B cell (primary cell): ENCODE results near the gene UQCC5.

Source experiments
- EZH2 ChIP-seq: IDR thresholded peaks from 2 replicates; pipeline ENCODE4 v1.6.1; 2012; ENCODE audit warnings: borderline replicate concordance, low read depth, mild to moderate bottlenecking, moderate library complexity, low read length; ENCODE audit not compliant: insufficient read depth, poor library complexity, severe bottlenecking
- TF ChIP-seq, protein P1 (sequence below): fragments of 200-600 bp; IDR thresholded peaks from one replicate; pipeline ENCODE4 v1.8.0; 2022; ENCODE audit warnings: antibody characterized with exemption, mild to moderate bottlenecking

DNA sequence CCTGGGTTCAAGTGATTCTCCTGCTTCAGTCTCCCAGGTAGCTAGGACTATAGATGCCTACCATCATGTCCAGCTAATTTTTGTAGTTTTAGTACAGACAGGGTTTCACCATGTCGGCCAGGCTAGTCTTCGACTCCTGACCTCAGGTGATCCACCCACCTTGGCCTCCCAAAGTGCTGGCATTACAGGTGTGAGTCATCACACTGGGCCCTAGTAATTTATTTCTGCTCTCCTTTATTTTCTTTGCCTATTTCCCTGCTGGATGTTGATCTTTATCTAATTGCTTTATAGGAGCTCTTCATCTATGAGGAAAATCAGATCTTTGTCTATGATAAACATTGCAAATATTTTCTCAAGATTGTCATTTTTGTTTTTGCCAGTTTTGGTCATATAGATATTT, 31.7 kb downstream of the UQCC5 start:
- TF ChIP-seq, protein P1, sequence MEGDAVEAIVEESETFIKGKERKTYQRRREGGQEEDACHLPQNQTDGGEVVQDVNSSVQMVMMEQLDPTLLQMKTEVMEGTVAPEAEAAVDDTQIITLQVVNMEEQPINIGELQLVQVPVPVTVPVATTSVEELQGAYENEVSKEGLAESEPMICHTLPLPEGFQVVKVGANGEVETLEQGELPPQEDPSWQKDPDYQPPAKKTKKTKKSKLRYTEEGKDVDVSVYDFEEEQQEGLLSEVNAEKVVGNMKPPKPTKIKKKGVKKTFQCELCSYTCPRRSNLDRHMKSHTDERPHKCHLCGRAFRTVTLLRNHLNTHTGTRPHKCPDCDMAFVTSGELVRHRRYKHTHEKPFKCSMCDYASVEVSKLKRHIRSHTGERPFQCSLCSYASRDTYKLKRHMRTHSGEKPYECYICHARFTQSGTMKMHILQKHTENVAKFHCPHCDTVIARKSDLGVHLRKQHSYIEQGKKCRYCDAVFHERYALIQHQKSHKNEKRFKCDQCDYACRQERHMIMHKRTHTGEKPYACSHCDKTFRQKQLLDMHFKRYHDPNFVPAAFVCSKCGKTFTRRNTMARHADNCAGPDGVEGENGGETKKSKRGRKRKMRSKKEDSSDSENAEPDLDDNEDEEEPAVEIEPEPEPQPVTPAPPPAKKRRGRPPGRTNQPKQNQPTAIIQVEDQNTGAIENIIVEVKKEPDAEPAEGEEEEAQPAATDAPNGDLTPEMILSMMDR: no peak
- TF ChIP-seq EZH2: no peak
